HepG2 (cell line): ENCODE measurements around the gene SEC62. TPM values are rescaled to one million over a fixed set of nuclear protein-coding genes. Genes with fewer than 3 reads are reported as not detected.
A peak's percentile ranks its signal among the peaks of the same experiment; 100 is the strongest.

ENCODE experiments used
- ATF7-NPFF ChIP-seq: sonication (generic); formaldehyde crosslinking; IDR thresholded peaks from 2 replicates; pipeline ENCODE4 v1.8.1; 2023; ENCODE audit warnings: mild to moderate bottlenecking, low read depth, missing genetic modification reagents, moderate library complexity
- CCDC6 ChIP-seq: sonication (generic); formaldehyde crosslinking; IDR thresholded peaks from 2 replicates; pipeline ENCODE4 v1.8.1; 2022; ENCODE audit warnings: mild to moderate bottlenecking, missing genetic modification reagents, moderate library complexity
- CENPX ChIP-seq: sonication (generic); formaldehyde crosslinking; IDR thresholded peaks from 2 replicates; pipeline ENCODE4 v1.9.0; 2021; ENCODE audit warnings: mild to moderate bottlenecking, missing genetic modification reagents, moderate library complexity
- FOXP1 ChIP-seq, 2 experiments: fragments of 450-650 bp in 1 of 2; IDR thresholded peaks; 2 replicates each; pipeline ENCODE4 v1.6.1; 2017 to 2018; ENCODE audit warnings: antibody characterized with exemption in 1 of 2
- KLF6 ChIP-seq: IDR thresholded peaks from 2 replicates; pipeline ENCODE4 v1.8.0; 2016; ENCODE audit warnings: missing biosample characterization, missing genetic modification reagents
- MTA1 ChIP-seq: sonication (generic); formaldehyde crosslinking; IDR thresholded peaks from 2 replicates; pipeline ENCODE4 v1.4.0; 2020; ENCODE audit warnings: missing genetic modification reagents, mild to moderate bottlenecking, borderline replicate concordance
- SMAD3 ChIP-seq: sonication (generic); formaldehyde crosslinking; IDR thresholded peaks from 2 replicates; pipeline ENCODE4 v1.4.0; 2020; ENCODE audit warnings: missing genetic modification reagents
- SMARCC2 ChIP-seq: fragments of 450-650 bp; IDR thresholded peaks from 2 replicates; pipeline ENCODE4 v1.6.1; 2017; ENCODE audit warnings: antibody characterized with exemption, mild to moderate bottlenecking
- TRIM24 ChIP-seq: sonication (generic); formaldehyde crosslinking; IDR thresholded peaks from 2 replicates; pipeline ENCODE4 v1.8.0; 2022; ENCODE audit warnings: mild to moderate bottlenecking, missing genetic modification reagents
- ZMYM2 ChIP-seq: sonication (generic); formaldehyde crosslinking; IDR thresholded peaks from 2 replicates; pipeline ENCODE4 v1.8.0; 2022; ENCODE audit warnings: mild to moderate bottlenecking, missing genetic modification reagents
- ZNF12 ChIP-seq: sonication (generic); formaldehyde crosslinking; IDR thresholded peaks from 2 replicates; pipeline ENCODE4 v1.5.0; 2020; ENCODE audit warnings: missing genetic modification reagents
- ZNF30 ChIP-seq: sonication (generic); formaldehyde crosslinking; IDR thresholded peaks from 2 replicates; pipeline ENCODE4 v1.5.0; 2020; ENCODE audit warnings: mild to moderate bottlenecking, missing genetic modification reagents
- ZNF614 ChIP-seq: IDR thresholded peaks from 2 replicates; pipeline ENCODE4 v1.6.1; 2018; ENCODE audit warnings: missing biosample characterization, missing genetic modification reagents, inconsistent platforms, borderline replicate concordance
- polyA plus RNA-seq, 8 experiments: library from polyadenylated mRNA; depleted of rRNA in 3 of 8; stranded (reverse) in 7 of 8; unstranded in 1 of 8; fragments of >200 nt; fragmentation: Illumina TruSeq in 4 of 8; extraction: Trizol in 4 of 8; gene quantifications; 2 replicates each; pipeline versions ENCODE4 v1.2.1 to v1.2.3, GENCODE V29; 2011 to 2016; ENCODE audit warnings: low read depth in 4 of 8, missing spikeins in 1 of 8, mixed read lengths in 1 of 8; ENCODE audit not compliant: insufficient read depth in 1 of 8
- total RNA-seq, 5 experiments: library from RNA; depleted of rRNA; stranded (reverse); fragments of >200 nt; fragmentation: Illumina TruSeq; extraction: Trizol; gene quantifications; 2 replicates each; pipeline ENCODE4 v1.2.3, GENCODE V29; 2016; ENCODE audit warnings: low read depth in 1 of 5
- TF ChIP-seq, protein P1 (sequence below): sonication (generic); formaldehyde crosslinking; IDR thresholded peaks from 2 replicates; pipeline ENCODE4 v1.4.0; 2020; ENCODE audit warnings: missing genetic modification reagents
- TF ChIP-seq, protein P2 (sequence below): sonication (generic); formaldehyde crosslinking; IDR thresholded peaks from 2 replicates; pipeline ENCODE4 v1.4.0; 2020; ENCODE audit warnings: missing genetic modification reagents
- TF ChIP-seq, protein P3 (sequence below), 2 experiments: sonication (generic) in 1 of 2; formaldehyde crosslinking in 1 of 2; IDR thresholded peaks; 2 replicates each; pipeline versions ENCODE4 v1.4.0 to v1.6.1; 2018 to 2020; ENCODE audit warnings: missing genetic modification reagents in 2 of 2, borderline replicate concordance in 1 of 2, low read depth in 1 of 2, mild to moderate bottlenecking in 1 of 2, missing biosample characterization in 1 of 2
- TF ChIP-seq, protein P4 (sequence below), 2 experiments: fragments of 450-650 bp in 1 of 2; sonication (generic) in 1 of 2; formaldehyde crosslinking; IDR thresholded peaks; 2 replicates each; pipeline versions ENCODE4 v1.5.0 to v1.8.0; 2020 to 2022; ENCODE audit warnings: mild to moderate bottlenecking in 1 of 2, missing genetic modification reagents in 1 of 2
- TF ChIP-seq, protein P5 (sequence below): IDR thresholded peaks from 2 replicates; pipeline ENCODE4 v1.6.1; 2016; ENCODE audit warnings: missing compliant biosample characterization, missing genetic modification reagents, borderline replicate concordance

The SEC62 gene
- total and polyA plus RNA-seq, 2 of the 13 experiments (the other 11 are each of a cell fraction or from before 2014, with no cell fraction given): 54.0 to 68.7 TPM

DNA sequence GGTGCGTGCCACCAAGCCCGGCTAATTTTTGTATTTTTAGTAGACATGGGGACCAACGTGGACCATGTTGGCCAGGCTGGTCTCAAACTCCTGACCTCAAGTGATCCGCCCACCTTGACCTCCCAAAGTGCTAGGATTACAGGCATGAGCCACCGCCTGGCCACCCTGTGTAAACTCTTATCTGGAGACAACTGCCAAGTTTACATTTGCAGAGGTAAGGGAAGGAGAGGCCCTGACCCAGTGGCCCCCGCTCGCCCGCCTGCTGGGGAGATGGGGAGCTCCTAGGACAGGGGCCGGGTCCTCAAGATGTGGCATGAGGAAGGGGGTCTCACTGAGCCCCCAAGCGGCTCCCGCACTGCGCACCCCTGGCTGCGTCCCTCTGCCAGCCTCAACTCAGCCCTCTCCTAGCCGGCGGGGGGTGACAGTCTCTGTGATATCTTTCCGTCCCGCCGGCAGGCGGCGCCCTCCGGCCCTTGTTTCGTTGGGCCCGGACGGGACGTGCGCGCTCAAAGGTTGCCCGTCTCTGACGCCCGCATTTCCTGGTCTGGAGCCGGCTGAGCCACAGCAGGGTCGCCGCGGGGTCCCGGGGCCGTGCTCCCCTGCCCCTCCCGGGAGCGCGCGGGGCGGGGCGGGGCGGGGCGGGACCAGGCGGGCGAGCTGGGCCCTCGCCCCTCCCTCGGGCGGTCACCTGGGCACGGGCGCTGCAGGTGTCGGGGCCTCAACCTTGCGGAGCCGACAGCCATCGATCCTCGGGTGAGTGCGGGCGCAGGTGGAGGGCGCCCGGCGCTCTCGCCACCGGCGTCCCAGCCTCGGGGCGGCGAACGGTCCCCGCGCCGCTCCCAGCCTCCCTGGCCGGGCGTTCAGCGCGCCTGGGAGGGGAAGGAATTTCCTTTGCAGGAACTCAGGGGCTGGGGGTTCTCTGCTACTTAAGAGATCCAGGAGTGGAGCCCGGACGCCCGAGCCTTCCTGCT is 71.1 kb downstream of the SEC62 start, which contains the start of gene GPR160 (continued):
- TF ChIP-seq FOXP1 (IDR thresholded peaks at IDR 0.05): no peak
- TF ChIP-seq FOXP1 (CRISPR knock-in tag; IDR thresholded peaks at IDR 0.05): 0 out of 2 replicates have a peak, but pooled peaks have one; percentile 10
- TF ChIP-seq, protein P1, sequence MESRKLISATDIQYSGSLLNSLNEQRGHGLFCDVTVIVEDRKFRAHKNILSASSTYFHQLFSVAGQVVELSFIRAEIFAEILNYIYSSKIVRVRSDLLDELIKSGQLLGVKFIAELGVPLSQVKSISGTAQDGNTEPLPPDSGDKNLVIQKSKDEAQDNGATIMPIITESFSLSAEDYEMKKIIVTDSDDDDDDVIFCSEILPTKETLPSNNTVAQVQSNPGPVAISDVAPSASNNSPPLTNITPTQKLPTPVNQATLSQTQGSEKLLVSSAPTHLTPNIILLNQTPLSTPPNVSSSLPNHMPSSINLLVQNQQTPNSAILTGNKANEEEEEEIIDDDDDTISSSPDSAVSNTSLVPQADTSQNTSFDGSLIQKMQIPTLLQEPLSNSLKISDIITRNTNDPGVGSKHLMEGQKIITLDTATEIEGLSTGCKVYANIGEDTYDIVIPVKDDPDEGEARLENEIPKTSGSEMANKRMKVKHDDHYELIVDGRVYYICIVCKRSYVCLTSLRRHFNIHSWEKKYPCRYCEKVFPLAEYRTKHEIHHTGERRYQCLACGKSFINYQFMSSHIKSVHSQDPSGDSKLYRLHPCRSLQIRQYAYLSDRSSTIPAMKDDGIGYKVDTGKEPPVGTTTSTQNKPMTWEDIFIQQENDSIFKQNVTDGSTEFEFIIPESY (CRISPR knock-in tag): peak; percentile 49; the same call in 1 of the 2 replicates
- no peak for TF ChIP-seq CCDC6 (CRISPR knock-in tag)
- TF ChIP-seq SMAD3 (CRISPR knock-in tag): peak; percentile 40; the same call in 1 of the 2 replicates
- TF ChIP-seq ATF7-NPFF: peak; percentile 49
- no peak for TF ChIP-seq SMARCC2
- TF ChIP-seq, protein P2, sequence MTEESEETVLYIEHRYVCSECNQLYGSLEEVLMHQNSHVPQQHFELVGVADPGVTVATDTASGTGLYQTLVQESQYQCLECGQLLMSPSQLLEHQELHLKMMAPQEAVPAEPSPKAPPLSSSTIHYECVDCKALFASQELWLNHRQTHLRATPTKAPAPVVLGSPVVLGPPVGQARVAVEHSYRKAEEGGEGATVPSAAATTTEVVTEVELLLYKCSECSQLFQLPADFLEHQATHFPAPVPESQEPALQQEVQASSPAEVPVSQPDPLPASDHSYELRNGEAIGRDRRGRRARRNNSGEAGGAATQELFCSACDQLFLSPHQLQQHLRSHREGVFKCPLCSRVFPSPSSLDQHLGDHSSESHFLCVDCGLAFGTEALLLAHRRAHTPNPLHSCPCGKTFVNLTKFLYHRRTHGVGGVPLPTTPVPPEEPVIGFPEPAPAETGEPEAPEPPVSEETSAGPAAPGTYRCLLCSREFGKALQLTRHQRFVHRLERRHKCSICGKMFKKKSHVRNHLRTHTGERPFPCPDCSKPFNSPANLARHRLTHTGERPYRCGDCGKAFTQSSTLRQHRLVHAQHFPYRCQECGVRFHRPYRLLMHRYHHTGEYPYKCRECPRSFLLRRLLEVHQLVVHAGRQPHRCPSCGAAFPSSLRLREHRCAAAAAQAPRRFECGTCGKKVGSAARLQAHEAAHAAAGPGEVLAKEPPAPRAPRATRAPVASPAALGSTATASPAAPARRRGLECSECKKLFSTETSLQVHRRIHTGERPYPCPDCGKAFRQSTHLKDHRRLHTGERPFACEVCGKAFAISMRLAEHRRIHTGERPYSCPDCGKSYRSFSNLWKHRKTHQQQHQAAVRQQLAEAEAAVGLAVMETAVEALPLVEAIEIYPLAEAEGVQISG (CRISPR knock-in tag): peak; percentile 80
- TF ChIP-seq, protein P3, sequence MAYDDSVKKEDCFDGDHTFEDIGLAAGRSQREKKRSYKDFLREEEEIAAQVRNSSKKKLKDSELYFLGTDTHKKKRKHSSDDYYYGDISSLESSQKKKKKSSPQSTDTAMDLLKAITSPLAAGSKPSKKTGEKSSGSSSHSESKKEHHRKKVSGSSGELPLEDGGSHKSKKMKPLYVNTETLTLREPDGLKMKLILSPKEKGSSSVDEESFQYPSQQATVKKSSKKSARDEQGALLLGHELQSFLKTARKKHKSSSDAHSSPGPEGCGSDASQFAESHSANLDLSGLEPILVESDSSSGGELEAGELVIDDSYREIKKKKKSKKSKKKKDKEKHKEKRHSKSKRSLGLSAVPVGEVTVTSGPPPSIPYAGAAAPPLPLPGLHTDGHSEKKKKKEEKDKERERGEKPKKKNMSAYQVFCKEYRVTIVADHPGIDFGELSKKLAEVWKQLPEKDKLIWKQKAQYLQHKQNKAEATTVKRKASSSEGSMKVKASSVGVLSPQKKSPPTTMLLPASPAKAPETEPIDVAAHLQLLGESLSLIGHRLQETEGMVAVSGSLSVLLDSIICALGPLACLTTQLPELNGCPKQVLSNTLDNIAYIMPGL (CRISPR knock-in tag; IDR thresholded peaks at IDR 0.05; ENCODE audit: borderline replicate concordance in 1 of 2, low read depth in 1 of 2): peak; percentile 82 to 88
- no peak for TF ChIP-seq ZNF12 (CRISPR knock-in tag)
- TF ChIP-seq ZNF614 (CRISPR knock-in tag): 0 out of 2 replicates have a peak, but pooled peaks have one; percentile 23
- no peak for TF ChIP-seq ZNF30
- TF ChIP-seq CENPX (CRISPR knock-in tag): no peak
- TF ChIP-seq MTA1: 0 out of 2 replicates have a peak, but pooled peaks have one; percentile 33
- no peak for TF ChIP-seq TRIM24 (CRISPR knock-in tag)
- TF ChIP-seq KLF6 (CRISPR knock-in tag): peak; percentile 76; the same call in 1 of the 2 replicates
- TF ChIP-seq, protein P4, sequence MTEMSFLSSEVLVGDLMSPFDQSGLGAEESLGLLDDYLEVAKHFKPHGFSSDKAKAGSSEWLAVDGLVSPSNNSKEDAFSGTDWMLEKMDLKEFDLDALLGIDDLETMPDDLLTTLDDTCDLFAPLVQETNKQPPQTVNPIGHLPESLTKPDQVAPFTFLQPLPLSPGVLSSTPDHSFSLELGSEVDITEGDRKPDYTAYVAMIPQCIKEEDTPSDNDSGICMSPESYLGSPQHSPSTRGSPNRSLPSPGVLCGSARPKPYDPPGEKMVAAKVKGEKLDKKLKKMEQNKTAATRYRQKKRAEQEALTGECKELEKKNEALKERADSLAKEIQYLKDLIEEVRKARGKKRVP (CRISPR knock-in tag; IDR thresholded peaks at IDR 0.05): peak in 1 of 2 experiments; percentile 18; a peak in 1 of 4 replicates
- TF ChIP-seq ZMYM2: peak; percentile 96
- TF ChIP-seq, protein P5, sequence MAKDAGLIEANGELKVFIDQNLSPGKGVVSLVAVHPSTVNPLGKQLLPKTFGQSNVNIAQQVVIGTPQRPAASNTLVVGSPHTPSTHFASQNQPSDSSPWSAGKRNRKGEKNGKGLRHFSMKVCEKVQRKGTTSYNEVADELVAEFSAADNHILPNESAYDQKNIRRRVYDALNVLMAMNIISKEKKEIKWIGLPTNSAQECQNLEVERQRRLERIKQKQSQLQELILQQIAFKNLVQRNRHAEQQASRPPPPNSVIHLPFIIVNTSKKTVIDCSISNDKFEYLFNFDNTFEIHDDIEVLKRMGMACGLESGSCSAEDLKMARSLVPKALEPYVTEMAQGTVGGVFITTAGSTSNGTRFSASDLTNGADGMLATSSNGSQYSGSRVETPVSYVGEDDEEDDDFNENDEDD (CRISPR knock-in tag): no peak
